Muscle layer of duodenum (tissue), 2 donors: Measurements from ENCODE around the gene ARL6IP5.

Source experiments
- H3K27ac ChIP-seq: one replicate; pipeline ENCODE4 v1.7.0; 2013; ENCODE audit warnings: mild to moderate bottlenecking, low read length
- H3K27me3 ChIP-seq: one replicate; pipeline ENCODE4 v1.7.0; 2013; ENCODE audit warnings: low read depth, mild to moderate bottlenecking, control low read depth, low read length
- H3K36me3 ChIP-seq, 2 donors: one replicate each; pipeline ENCODE4 v1.7.0; 2013; ENCODE audit warnings: low read length in 2 of 2, control low read depth in 1 of 2, mild to moderate bottlenecking in 1 of 2; ENCODE audit not compliant: insufficient read depth in 2 of 2, control insufficient read depth in 1 of 2
- H3K4me1 ChIP-seq, 2 donors: one replicate each; pipeline ENCODE4 v1.7.0; 2013; ENCODE audit warnings: low read length in 2 of 2, mild to moderate bottlenecking in 2 of 2, control low read depth in 1 of 2, moderate library complexity in 1 of 2; ENCODE audit not compliant: insufficient read depth in 2 of 2, control insufficient read depth in 1 of 2
- H3K4me3 ChIP-seq, 2 donors: one replicate each; pipeline ENCODE4 v1.7.0; 2013; ENCODE audit warnings: low read length in 2 of 2, low read depth in 1 of 2, mild to moderate bottlenecking in 1 of 2
- H3K9me3 ChIP-seq, 2 donors: one replicate each; pipeline ENCODE4 v1.7.0; 2013; ENCODE audit warnings: low read length in 2 of 2, control low read depth in 1 of 2, mild to moderate bottlenecking in 1 of 2; ENCODE audit not compliant: control insufficient read depth in 1 of 2
- donor health status: healthy.

The ARL6IP5 gene, protein sequence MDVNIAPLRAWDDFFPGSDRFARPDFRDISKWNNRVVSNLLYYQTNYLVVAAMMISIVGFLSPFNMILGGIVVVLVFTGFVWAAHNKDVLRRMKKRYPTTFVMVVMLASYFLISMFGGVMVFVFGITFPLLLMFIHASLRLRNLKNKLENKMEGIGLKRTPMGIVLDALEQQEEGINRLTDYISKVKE

GRCh38 chr3:69084326-69085167, at the start of gene ARL6IP5:
TSS of gene ARL6IP5 (plus strand) at chr3:69084937. CDS start at chr3:69085048, 111 bp downstream.
- peaks cover 40 to 57% of the 10 kb centered on the region in 2 donors for H3K4me1 ChIP-seq
- no peaks in the 10 kb centered on the region for H3K36me3 ChIP-seq
- no peaks in the 10 kb centered on the region for H3K9me3 ChIP-seq
- peak within 1 kb of the TSS; percentile 97 for H3K27ac ChIP-seq
- no peaks in the 10 kb centered on the region for H3K27me3 ChIP-seq
- H3K4me3 ChIP-seq: peak within 1 kb of the TSS; percentile 93 to 97

DNA sequence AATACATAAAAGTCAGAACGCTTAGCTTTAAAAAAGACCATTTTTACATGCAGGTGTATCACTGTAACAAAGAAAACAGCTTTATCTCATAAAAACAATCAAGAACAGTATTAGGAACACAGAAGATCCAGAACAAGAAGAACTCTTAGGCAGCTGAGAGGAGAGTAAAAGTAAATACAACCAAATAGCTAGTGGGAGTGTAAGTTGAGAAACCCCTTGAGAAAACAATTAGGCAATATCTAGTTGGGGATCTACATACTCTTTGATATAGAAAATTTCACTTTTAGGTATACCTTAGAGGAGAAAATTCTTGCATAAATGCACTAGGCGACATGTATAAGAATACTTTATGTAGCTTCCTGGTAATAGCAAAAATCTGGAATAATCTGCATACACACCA, 40.1 kb upstream of the ARL6IP5 start:
- peaks cover 0 to 15% of the 10 kb centered on the region in 2 donors for H3K4me1 ChIP-seq
- H3K4me3 ChIP-seq: no peak overlapping the region
- H3K27me3 ChIP-seq: no peaks in the 10 kb centered on the region
- no peaks in the 10 kb centered on the region for H3K9me3 ChIP-seq
- no peak overlapping the region for H3K27ac ChIP-seq
- H3K36me3 ChIP-seq: peaks cover 33 to 54% of the 10 kb centered on the region in 2 donors

GRCh38 chr3:69048990-69049389, 35.7 kb upstream of the ARL6IP5 start:
- Histone ChIP-seq H3K36me3 (peaks cover 17 to 35% of the 10 kb centered on the region in 2 donors), H3K4me1 (peaks cover 4 to 26% of the 10 kb centered on the region in 2 donors), H3K9me3 (no peaks in the 10 kb centered on the region), H3K4me3 (no peak overlapping the region), H3K27me3 (no peaks in the 10 kb centered on the region), H3K27ac (no peak overlapping the region)

GRCh38 chr3:69051756-69052471, 32.8 kb upstream of the ARL6IP5 start, which contains the start of gene TMF1:
TSS of gene TMF1 (minus strand) at chr3:69052333. CDS start at chr3:69052086, 247 bp downstream.
- Histone ChIP-seq H3K9me3 (no peaks in the 10 kb centered on the region), H3K4me3 (peak within 1 kb of the TSS; percentile 86 to 98), H3K4me1 (peaks cover 4 to 22% of the 10 kb centered on the region in 2 donors), H3K27me3 (no peaks in the 10 kb centered on the region), H3K27ac (peak within 1 kb of the TSS; percentile 98), H3K36me3 (peaks cover 17 to 26% of the 10 kb centered on the region in 2 donors)

- Histone ChIP-seq H3K27me3 (no peaks in the 10 kb centered on the region), H3K27ac (peak overlapping the region; percentile 98), H3K36me3 (peaks cover 12 to 26% of the 10 kb centered on the region in 2 donors), H3K4me3 (peak overlapping the region; percentile 86 to 98), H3K4me1 (peaks cover 4 to 22% of the 10 kb centered on the region in 2 donors), H3K9me3 (no peaks in the 10 kb centered on the region)
These were observed 32.3 kb upstream of the ARL6IP5 start for GRCh38 chr3:69052472-69052898.

DNA sequence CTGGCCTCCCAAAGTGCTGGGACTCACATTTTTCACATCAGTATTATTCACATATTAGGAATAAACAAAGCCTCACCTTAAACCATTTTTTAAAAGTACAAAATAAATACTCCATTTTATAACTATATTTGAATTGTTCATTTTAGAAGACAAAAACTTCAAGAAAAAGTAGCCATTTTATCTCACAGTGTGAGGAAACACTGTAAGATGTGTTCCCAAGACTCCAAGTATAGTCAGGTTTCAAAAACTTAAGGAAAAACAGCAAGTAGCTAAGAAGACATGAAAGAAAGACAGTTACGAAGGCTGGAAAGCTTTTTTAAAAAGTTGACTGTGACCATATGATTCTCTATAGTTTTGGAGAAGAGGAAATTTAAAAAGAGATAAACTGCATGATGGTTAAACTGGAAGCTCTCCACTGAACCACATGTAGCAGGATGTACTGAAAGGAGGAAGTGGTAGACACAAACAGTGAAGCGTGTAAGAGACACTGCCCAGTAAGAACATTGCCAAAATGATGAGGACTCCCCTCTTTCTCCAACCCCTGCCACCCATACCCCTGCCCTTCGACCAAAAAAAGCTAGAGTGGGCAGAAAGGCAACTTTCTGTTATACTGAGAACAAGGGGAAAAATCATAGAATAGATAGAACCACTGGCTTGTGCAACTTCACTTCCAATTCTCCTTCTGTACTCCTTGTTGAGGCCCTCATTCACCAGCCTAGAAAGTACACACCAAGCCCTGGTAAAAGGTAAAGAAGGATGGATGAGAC, 26.4 kb upstream of the ARL6IP5 start:
- H3K27ac ChIP-seq: no peak overlapping the region

DNA sequence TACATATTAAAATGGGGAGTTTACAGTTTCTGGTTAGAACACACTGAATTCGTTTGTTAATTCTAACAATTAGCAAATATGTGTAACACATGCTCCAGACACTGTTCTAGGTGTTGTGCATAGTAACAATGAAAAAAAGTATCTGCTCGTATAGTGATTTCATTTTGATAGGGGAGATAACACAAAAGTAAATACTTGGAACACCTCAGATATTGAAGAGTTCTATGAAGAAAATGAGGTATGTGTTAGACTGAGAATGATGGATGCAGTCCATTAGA, 25.9 kb upstream of the ARL6IP5 start:
- no peak overlapping the region for H3K27ac ChIP-seq
- no peaks in the 10 kb centered on the region for H3K9me3 ChIP-seq
- H3K27me3 ChIP-seq: no peaks in the 10 kb centered on the region
- H3K4me3 ChIP-seq: no peak overlapping the region
- H3K4me1 ChIP-seq: no peaks in the 10 kb centered on the region
- peaks cover 42 to 61% of the 10 kb centered on the region in 2 donors for H3K36me3 ChIP-seq

More for the DNA sequence above, 26.4 kb upstream of the ARL6IP5 start:
- H3K4me1 ChIP-seq: no peaks in the 10 kb centered on the region
- H3K27me3 ChIP-seq: no peaks in the 10 kb centered on the region
- H3K9me3 ChIP-seq: no peaks in the 10 kb centered on the region
- H3K4me3 ChIP-seq: no peak overlapping the region
- peaks cover 46 to 61% of the 10 kb centered on the region in 2 donors for H3K36me3 ChIP-seq

DNA sequence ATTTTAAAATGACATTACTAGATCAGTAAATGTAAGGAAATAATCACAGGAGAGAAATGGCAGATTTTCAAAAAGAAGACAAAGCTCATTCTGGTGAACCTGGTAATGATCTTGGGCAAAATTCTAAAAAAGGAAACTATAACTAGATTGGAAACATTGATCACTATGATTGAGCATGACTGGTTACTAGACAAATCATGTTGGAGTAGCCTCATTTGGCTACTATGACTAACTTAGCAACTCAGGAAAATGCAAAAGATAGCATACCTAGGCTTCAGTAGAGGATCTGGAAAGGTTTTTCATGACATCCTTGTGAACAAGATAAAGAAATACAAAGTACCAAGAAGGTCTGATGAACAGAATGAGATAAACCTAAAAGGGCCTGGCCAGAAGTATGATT, 25.0 kb upstream of the ARL6IP5 start:
- Histone ChIP-seq H3K4me1 (no peaks in the 10 kb centered on the region), H3K27ac (no peak overlapping the region), H3K9me3 (no peaks in the 10 kb centered on the region), H3K36me3 (peaks cover 42 to 59% of the 10 kb centered on the region in 2 donors), H3K4me3 (no peak overlapping the region), H3K27me3 (no peaks in the 10 kb centered on the region)

- H3K36me3 ChIP-seq: peaks cover 38 to 43% of the 10 kb centered on the region in 2 donors
- H3K27me3 ChIP-seq: no peaks in the 10 kb centered on the region
- H3K4me1 ChIP-seq: no peaks in the 10 kb centered on the region
- H3K4me3 ChIP-seq: no peak overlapping the region
- H3K27ac ChIP-seq: no peak overlapping the region
- no peaks in the 10 kb centered on the region for H3K9me3 ChIP-seq
These were observed 21.1 kb upstream of the ARL6IP5 start for GRCh38 chr3:69063636-69064035.

DNA sequence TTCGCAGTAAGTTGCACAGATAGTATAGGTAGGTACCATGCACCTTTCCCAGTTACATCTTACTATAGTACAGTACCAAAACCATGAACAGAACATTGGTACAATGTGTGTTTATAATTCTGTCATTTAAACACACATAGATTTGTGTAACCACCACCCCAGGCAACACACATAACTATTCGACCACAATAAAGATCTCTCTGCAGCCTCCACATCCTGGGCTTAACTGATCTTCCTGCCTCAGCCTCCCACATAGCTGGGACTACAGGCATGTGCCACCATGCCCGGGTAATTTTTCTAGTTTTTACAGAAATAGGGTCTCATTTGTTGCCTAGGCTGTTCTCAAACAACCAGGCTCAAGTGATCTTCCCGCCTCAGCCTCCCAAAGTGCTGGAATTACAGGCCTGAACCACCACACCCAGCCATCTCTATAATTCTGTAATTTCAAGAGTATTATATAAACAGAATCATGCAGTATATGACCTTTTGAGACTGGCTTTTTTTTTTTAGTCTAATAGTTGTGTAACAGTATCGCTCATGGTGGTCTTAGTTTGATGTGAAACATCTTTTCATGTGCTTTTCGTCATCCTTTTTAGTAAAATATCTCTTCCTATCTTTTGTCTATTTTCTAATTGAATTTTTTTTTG, 19.3 kb upstream of the ARL6IP5 start:
- Histone ChIP-seq H3K27ac (no peak overlapping the region), H3K4me3 (no peak overlapping the region), H3K4me1 (no peaks in the 10 kb centered on the region), H3K27me3 (no peaks in the 10 kb centered on the region), H3K36me3 (peaks cover 29 to 38% of the 10 kb centered on the region in 2 donors), H3K9me3 (no peaks in the 10 kb centered on the region)
